ENCODE results near the gene MEIS3. TPM values are rescaled to one million over a fixed set of nuclear protein-coding genes. Genes with fewer than 3 reads are reported as not detected.

Gene MEIS3
- total RNA-seq, 6 experiments from 2014 or later = 0.53 to 1.6 (median 0.77) TPM

- TF ChIP-seq POLR2A (IDR thresholded peaks at IDR 0.05) (no peak), CTCF (IDR thresholded peaks at IDR 0.05) (no peak)
- peak overlapping the region in 1 of 3 donors; percentile 1 for H3K27ac ChIP-seq
- H3K9me3 ChIP-seq = no peaks in the 10 kb centered on the region
- 78% methylated on average over 11 of the region's 13 CpGs for WGBS (ENCODE audit: insufficient coverage, low coverage, low lambda C conversion rate, missing lambda C conversion rate)
- peaks cover 0 to 67% (median 26%) of the 10 kb centered on the region in 4 donors for H3K36me3 ChIP-seq
- ATAC-seq (peak; percentile 34 to 78 (median 55)), DNase-seq (no peak)
- no peaks in the 10 kb centered on the region for H3K27me3 ChIP-seq
- H3K4me1 ChIP-seq = peaks cover 0 to 4% (median 2%) of the 10 kb centered on the region in 4 donors
- H3K4me3 ChIP-seq = no peak overlapping the region
- intact Hi-C loops (cut with DNase I) = no loop called here
Measured at GRCh38 chr19:47363758-47364531, 55.4 kb downstream of the MEIS3 start.

- Histone ChIP-seq H3K36me3 (peaks cover 4 to 83% (median 30%) of the 10 kb centered on the region in 4 donors), H3K27ac (no peak overlapping the region), H3K27me3 (no peaks in the 10 kb centered on the region), H3K9me3 (no peaks in the 10 kb centered on the region), H3K4me1 (no peaks in the 10 kb centered on the region), H3K4me3 (no peak overlapping the region)
- DNase-seq (no peak), ATAC-seq (no peak)
- intact Hi-C loops (cut with DNase I) = no loop called here
- WGBS (ENCODE audit: insufficient coverage, low coverage, low lambda C conversion rate, missing lambda C conversion rate) = 91% methylated on average over 4 of the region's 21 CpGs
- no peak for TF ChIP-seq POLR2A (IDR thresholded peaks at IDR 0.05)
- TF ChIP-seq CTCF (IDR thresholded peaks at IDR 0.05) = no peak
Measured at GRCh38 chr19:47362321-47362720, 57.0 kb downstream of the MEIS3 start.

GRCh38 chr19:47358936-47359335 is 60.4 kb downstream of the MEIS3 start:
- H3K27ac ChIP-seq = no peak overlapping the region
- H3K27me3 ChIP-seq = no peaks in the 10 kb centered on the region
- 100% methylated on average over 4 of the region's 6 CpGs for WGBS (ENCODE audit: insufficient coverage, low coverage, low lambda C conversion rate, missing lambda C conversion rate)
- intact Hi-C loops (cut with DNase I) = no loop called here
- H3K36me3 ChIP-seq = peaks cover 13 to 96% (median 37%) of the 10 kb centered on the region in 4 donors
- no peaks in the 10 kb centered on the region for H3K9me3 ChIP-seq
- ATAC-seq (no peak), DNase-seq (no peak)
- H3K4me3 ChIP-seq = no peak overlapping the region
- TF ChIP-seq POLR2A (IDR thresholded peaks at IDR 0.05) (no peak), CTCF (IDR thresholded peaks at IDR 0.05) (no peak)
- H3K4me1 ChIP-seq = no peaks in the 10 kb centered on the region

GRCh38 chr19:47357788-47358680 is 61.3 kb downstream of the MEIS3 start:
- H3K27me3 ChIP-seq = no peaks in the 10 kb centered on the region
- DNase-seq = no peak
- ATAC-seq = no peak
- H3K27ac ChIP-seq = no peak overlapping the region
- peaks cover 13 to 92% (median 35%) of the 10 kb centered on the region in 4 donors for H3K36me3 ChIP-seq
- TF ChIP-seq POLR2A (IDR thresholded peaks at IDR 0.05) (no peak), CTCF (IDR thresholded peaks at IDR 0.05) (no peak)
- intact Hi-C loops (cut with DNase I) = no loop called here
- no peaks in the 10 kb centered on the region for H3K9me3 ChIP-seq
- WGBS (ENCODE audit: insufficient coverage, low coverage, low lambda C conversion rate, missing lambda C conversion rate) = 90% methylated on average over 9 of the region's 28 CpGs
- no peak overlapping the region for H3K4me3 ChIP-seq
- H3K4me1 ChIP-seq = peaks cover 0 to 7% (median 2%) of the 10 kb centered on the region in 4 donors

All from right lobe of liver (tissue), 6 donors.